Mesenchymal stem cell (in vitro differentiated cells and primary cell): ENCODE data around the gene CRB1.

Experiments
- DNase-seq: peaks from one replicate; pipeline ENCODE4 v3.0.0-alpha.2; 2013
- H2AFZ ChIP-seq: one replicate; pipeline ENCODE4 v1.6.1; 2013; ENCODE audit warnings: low read depth, mild to moderate bottlenecking, control low read depth, inconsistent platforms, low read length, moderate library complexity
- H2AK5ac ChIP-seq: 2 replicates; pipeline ENCODE4 v1.6.1; 2013; ENCODE audit warnings: low read length, moderate library complexity, mild to moderate bottlenecking, inconsistent platforms; ENCODE audit not compliant: severe bottlenecking
- H2BK120ac ChIP-seq: one replicate; pipeline ENCODE4 v1.6.1; 2013; ENCODE audit warnings: low read depth, mild to moderate bottlenecking, inconsistent platforms, low read length, moderate library complexity
- H2BK12ac ChIP-seq, 2 experiments: one replicate each; pipeline ENCODE4 v1.6.1; 2013; ENCODE audit warnings: inconsistent platforms in 2 of 2, low read length in 2 of 2, mild to moderate bottlenecking in 2 of 2, moderate library complexity in 2 of 2, control low read depth in 1 of 2
- H2BK15ac ChIP-seq: one replicate; pipeline ENCODE4 v1.6.1; 2013; ENCODE audit warnings: mild to moderate bottlenecking, low read depth, inconsistent platforms; ENCODE audit not compliant: poor library complexity, severe bottlenecking
- H2BK5ac ChIP-seq: 2 replicates; pipeline ENCODE4 v1.6.1; 2013; ENCODE audit warnings: low read depth, mild to moderate bottlenecking, low read length, control low read depth, inconsistent platforms; ENCODE audit not compliant: poor library complexity, severe bottlenecking
- H3K14ac ChIP-seq, 2 experiments: one replicate each; pipeline ENCODE4 v1.6.1; 2013; ENCODE audit warnings: inconsistent platforms in 2 of 2, low read length in 2 of 2, control low read depth in 1 of 2, mild to moderate bottlenecking in 1 of 2, moderate library complexity in 1 of 2
- H3K18ac ChIP-seq, 2 experiments: one replicate each; pipeline ENCODE4 v1.6.1; 2013; ENCODE audit warnings: inconsistent platforms in 2 of 2, low read length in 2 of 2, control low read depth in 1 of 2, low read depth in 1 of 2, mild to moderate bottlenecking in 1 of 2
- H3K23ac ChIP-seq, 2 experiments: one replicate each; pipeline ENCODE4 v1.6.1; 2013; ENCODE audit warnings: inconsistent platforms in 2 of 2, low read length in 2 of 2, mild to moderate bottlenecking in 2 of 2, moderate library complexity in 2 of 2, control low read depth in 1 of 2
- H3K27ac ChIP-seq: 2 replicates; pipeline ENCODE4 v1.5.1; 2013; ENCODE audit warnings: mild to moderate bottlenecking, moderate library complexity, low read length, control low read depth, inconsistent platforms; ENCODE audit not compliant: poor library complexity, severe bottlenecking
- H3K27me3 ChIP-seq, 2 experiments: 2 replicates each; pipeline versions ENCODE4 v1.6.1 to v1.7.0; 2013; ENCODE audit warnings: low read length in 2 of 2, mild to moderate bottlenecking in 2 of 2, moderate library complexity in 2 of 2, control low read depth in 1 of 2, inconsistent platforms in 1 of 2; ENCODE audit not compliant: control insufficient read depth in 1 of 2, insufficient read depth in 1 of 2
- H3K36me3 ChIP-seq, 2 experiments: 2 replicates each; pipeline versions ENCODE4 v1.6.1 to v1.7.0; 2013; ENCODE audit warnings: low read length in 2 of 2, control low read depth in 1 of 2, inconsistent platforms in 1 of 2, low read depth in 1 of 2, mild to moderate bottlenecking in 1 of 2; ENCODE audit not compliant: insufficient read depth in 2 of 2, control insufficient read depth in 1 of 2
- H3K4ac ChIP-seq, 2 experiments: one replicate each; pipeline ENCODE4 v1.6.1; 2013; ENCODE audit warnings: inconsistent platforms in 2 of 2, low read length in 2 of 2, mild to moderate bottlenecking in 2 of 2, moderate library complexity in 2 of 2, control low read depth in 1 of 2, low read depth in 1 of 2
- H3K4me1 ChIP-seq: 2 replicates; pipeline ENCODE4 v1.6.1; 2013; ENCODE audit warnings: low read depth, low read length, control low read depth; ENCODE audit not compliant: control insufficient read depth, insufficient read depth
- H3K4me2 ChIP-seq: 2 replicates; pipeline ENCODE4 v1.6.1; 2013; ENCODE audit warnings: low read length, mild to moderate bottlenecking, inconsistent platforms; ENCODE audit not compliant: poor library complexity, severe bottlenecking
- H3K4me3 ChIP-seq, 2 experiments: 2 replicates each; pipeline versions ENCODE4 v1.5.1 to v1.7.0; 2013; ENCODE audit warnings: low read length in 2 of 2, mild to moderate bottlenecking in 2 of 2, control low read depth in 1 of 2, low read depth in 1 of 2; ENCODE audit not compliant: insufficient read depth in 1 of 2
- H3K79me1 ChIP-seq: replicated peaks from 2 replicates; pipeline ENCODE4 v1.6.1; 2013; ENCODE audit warnings: mild to moderate bottlenecking, control low read depth, low read length, inconsistent platforms; ENCODE audit not compliant: poor library complexity, severe bottlenecking
- H3K9ac ChIP-seq: 2 replicates; pipeline ENCODE4 v1.7.0; 2013; ENCODE audit warnings: mild to moderate bottlenecking, low read length, moderate library complexity
- H3K9me3 ChIP-seq: 2 replicates; pipeline ENCODE4 v1.7.0; 2013; ENCODE audit warnings: mild to moderate bottlenecking, low read length; ENCODE audit not compliant: control insufficient read depth
- H4K8ac ChIP-seq: one replicate; pipeline ENCODE4 v1.6.1; 2013; ENCODE audit warnings: inconsistent platforms, mild to moderate bottlenecking, low read length, moderate library complexity
- H4K91ac ChIP-seq: one replicate; pipeline ENCODE4 v1.6.1; 2013; ENCODE audit warnings: mild to moderate bottlenecking, low read length, inconsistent platforms
- WGBS: methylation state at CpG from one replicate; pipeline ENCODE4 v1.1.7; 2013; ENCODE audit warnings: mixed read lengths; 5-methylcytosine and 5-hydroxymethylcytosine counted together

The CRB1 gene

DNA sequence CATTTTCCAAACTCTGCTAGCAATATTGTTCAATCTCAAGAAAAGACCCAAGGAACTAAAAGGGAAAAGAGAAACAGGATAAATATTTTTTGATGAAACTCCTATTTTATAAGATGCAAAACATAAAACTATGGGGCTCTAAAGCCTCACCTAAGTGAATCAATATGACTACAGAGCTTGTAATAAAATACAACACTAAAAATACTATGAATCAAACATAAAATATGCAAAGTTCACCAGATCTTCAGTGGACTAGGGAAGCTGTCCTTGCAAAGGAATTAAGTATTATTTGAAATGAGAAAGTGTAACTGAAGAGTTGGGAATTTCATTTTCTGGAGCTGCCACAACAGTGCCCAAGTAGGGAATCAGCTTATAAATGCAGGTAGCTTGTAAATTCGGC lies 124.5 kb downstream of the CRB1 start:
- Histone ChIP-seq H3K14ac (no peak overlapping the region), H3K23ac (no peak overlapping the region), H3K4ac (no peak overlapping the region), H3K9me3 (no peaks in the 10 kb centered on the region), H2BK12ac (no peak overlapping the region), H3K4me3 (no peak overlapping the region), H2AK5ac (no peak overlapping the region), H3K4me2 (no peak overlapping the region), H3K79me1 (no peaks in the 10 kb centered on the region), H3K36me3 (no peaks in the 10 kb centered on the region), H2BK120ac (no peak overlapping the region), H3K27ac (no peak overlapping the region), H3K4me1 (no peaks in the 10 kb centered on the region), H2AFZ (no peak overlapping the region), H4K91ac (no peak overlapping the region), H3K9ac (no peak overlapping the region), H3K27me3 (no peaks in the 10 kb centered on the region), H2BK15ac (no peak overlapping the region), H4K8ac (no peak overlapping the region), H3K18ac (no peak overlapping the region), H2BK5ac (no peak overlapping the region)
- WGBS, result no CpG with 5 or more reads among the region's 1 CpG
- DNase-seq, result no peak

GRCh38 chr1:197393105-197393504 lies 125.1 kb downstream of the CRB1 start:
- WGBS, result no CpG with 5 or more reads among the region's 1 CpG
- H3K4me3 ChIP-seq, result no peak overlapping the region
- peak; percentile 50 for DNase-seq

DNA sequence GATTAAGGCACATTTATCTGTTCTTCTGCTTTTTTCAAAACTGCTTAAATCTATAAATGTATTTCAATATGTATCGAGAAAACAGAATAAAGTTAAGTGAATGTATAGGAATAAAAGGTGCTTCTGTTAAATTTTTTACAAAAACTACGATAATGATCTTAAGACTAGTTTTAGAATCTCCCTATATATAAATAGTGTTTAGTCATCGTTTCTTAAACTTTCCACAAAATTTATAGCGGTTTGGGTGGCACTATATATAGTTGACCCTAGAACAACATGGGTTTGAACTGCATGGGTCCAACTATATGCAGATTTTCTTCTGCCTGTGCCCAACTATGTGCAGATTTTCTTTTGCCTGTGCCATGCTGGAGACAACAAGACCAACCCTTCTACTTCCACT lies 125.7 kb downstream of the CRB1 start:
- Histone ChIP-seq H2BK12ac (no peak overlapping the region), H4K8ac (no peak overlapping the region), H2BK5ac (no peak overlapping the region), H3K4me2 (no peak overlapping the region), H3K4me3 (no peak overlapping the region), H3K79me1 (no peaks in the 10 kb centered on the region), H3K9ac (no peak overlapping the region), H3K9me3 (no peaks in the 10 kb centered on the region), H3K18ac (no peak overlapping the region), H2AFZ (no peak overlapping the region), H2BK15ac (no peak overlapping the region), H2BK120ac (no peak overlapping the region), H4K91ac (no peak overlapping the region), H3K27me3 (no peaks in the 10 kb centered on the region), H2AK5ac (no peak overlapping the region), H3K23ac (no peak overlapping the region), H3K4ac (no peak overlapping the region), H3K4me1 (no peaks in the 10 kb centered on the region), H3K27ac (no peak overlapping the region), H3K14ac (no peak overlapping the region), H3K36me3 (no peaks in the 10 kb centered on the region)
- 100% methylated on average over 2 of the region's 4 CpGs for WGBS
- DNase-seq, result no peak

More at GRCh38 chr1:197393105-197393504, 125.1 kb downstream of the CRB1 start:
- Histone ChIP-seq H2AK5ac (no peak overlapping the region), H2BK5ac (no peak overlapping the region), H2BK12ac (no peak overlapping the region), H4K91ac (no peak overlapping the region), H4K8ac (no peak overlapping the region), H3K9ac (no peak overlapping the region), H3K9me3 (no peaks in the 10 kb centered on the region), H3K27me3 (no peaks in the 10 kb centered on the region), H3K4ac (no peak overlapping the region), H3K79me1 (no peaks in the 10 kb centered on the region), H3K4me1 (no peaks in the 10 kb centered on the region), H3K27ac (no peak overlapping the region), H2BK15ac (no peak overlapping the region), H3K14ac (no peak overlapping the region), H3K18ac (no peak overlapping the region), H3K36me3 (no peaks in the 10 kb centered on the region), H2BK120ac (no peak overlapping the region), H2AFZ (no peak overlapping the region), H3K4me2 (no peak overlapping the region), H3K23ac (no peak overlapping the region)

DNA sequence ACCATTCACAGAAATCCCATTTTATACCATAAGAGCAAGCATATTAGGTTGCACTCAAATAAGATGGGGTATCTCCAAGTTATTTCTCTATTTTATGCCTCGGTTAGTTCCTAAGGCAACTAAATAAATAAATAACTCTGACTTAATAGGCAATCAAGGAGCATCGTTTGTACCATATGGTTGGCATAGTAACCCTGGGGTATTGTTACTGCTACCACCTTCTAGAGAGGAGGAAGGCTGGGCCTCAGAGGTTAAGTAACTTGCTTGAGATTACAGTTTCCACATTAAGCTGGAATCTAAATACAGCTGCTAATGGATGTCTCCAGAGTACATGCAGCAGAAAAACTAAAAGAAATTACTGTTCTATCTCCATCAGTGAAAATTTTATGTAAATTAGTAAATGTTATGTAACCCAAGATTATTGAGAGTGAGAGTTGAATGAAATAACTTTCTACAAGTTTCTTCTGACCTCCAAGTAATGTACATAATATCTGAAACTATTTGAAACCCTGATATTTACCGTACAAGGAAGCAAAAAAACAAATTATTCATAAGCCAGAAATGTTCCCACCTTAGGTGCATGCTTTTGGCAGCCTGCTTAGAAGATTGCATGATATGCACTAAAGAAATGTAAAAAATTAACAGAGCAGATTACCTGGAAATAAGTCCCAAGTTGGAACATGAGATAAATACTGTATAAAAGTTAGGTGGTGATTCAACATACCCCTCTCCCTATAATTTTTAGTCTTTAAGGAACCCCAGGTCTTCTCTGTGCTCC lies 127.0 kb downstream of the CRB1 start:
- Histone ChIP-seq H3K4me3 (no peak overlapping the region), H3K79me1 (no peaks in the 10 kb centered on the region), H4K91ac (no peak overlapping the region), H3K14ac (no peak overlapping the region), H2BK15ac (no peak overlapping the region), H2BK5ac (no peak overlapping the region), H3K9ac (no peak overlapping the region), H3K4me1 (no peaks in the 10 kb centered on the region), H3K36me3 (no peaks in the 10 kb centered on the region), H4K8ac (no peak overlapping the region), H2AFZ (no peak overlapping the region), H2AK5ac (no peak overlapping the region), H2BK12ac (no peak overlapping the region), H3K23ac (no peak overlapping the region), H3K27me3 (no peaks in the 10 kb centered on the region), H2BK120ac (no peak overlapping the region), H3K18ac (no peak overlapping the region), H3K9me3 (no peaks in the 10 kb centered on the region), H3K27ac (no peak overlapping the region), H3K4ac (no peak overlapping the region), H3K4me2 (no peak overlapping the region)
- 96% methylated on average over 2 of the region's 3 CpGs for WGBS
- DNase-seq, result peak; percentile 32
